Spleen (tissue), 7 donors: ENCODE measurements around the gene RS1.

Experiments
- POLR2A ChIP-seq, 3 donors: fragments of 450-650 bp; IDR thresholded peaks; one replicate each; pipeline ENCODE4 v1.5.1; 2017; ENCODE audit warnings: antibody characterized with exemption in 3 of 3, mild to moderate bottlenecking in 1 of 3
- POLR2AphosphoS5 ChIP-seq, 3 donors: sonication (generic); formaldehyde crosslinking; IDR thresholded peaks; one replicate each; pipeline ENCODE4 v1.5.1; 2017; ENCODE audit warnings: antibody characterized with exemption in 3 of 3
- TF ChIP-seq, protein P1 (sequence below), 11 experiments: fragments of 200-600 bp in 7 of 11; fragments of 450-650 bp in 4 of 11; sonication (generic) in 4 of 11; IDR thresholded peaks in 8 of 11; conservative IDR thresholded peaks in 3 of 11; 1 replicate in 7 of 11; 2 replicates in 4 of 11; pipeline versions ENCODE4 v1.4.0 to v1.8.0; 2016 to 2021; ENCODE audit warnings: antibody characterized with exemption in 11 of 11, inconsistent platforms in 4 of 11, mild to moderate bottlenecking in 1 of 11
- donor health status: DM: no; HTN: no; CAD: no; lungs with moderate emphysema.
- donor health status: DM: no; HTN: no; CAD: no.
- donor health status: DM: no; HTN: no; CAD: no.

DNA sequence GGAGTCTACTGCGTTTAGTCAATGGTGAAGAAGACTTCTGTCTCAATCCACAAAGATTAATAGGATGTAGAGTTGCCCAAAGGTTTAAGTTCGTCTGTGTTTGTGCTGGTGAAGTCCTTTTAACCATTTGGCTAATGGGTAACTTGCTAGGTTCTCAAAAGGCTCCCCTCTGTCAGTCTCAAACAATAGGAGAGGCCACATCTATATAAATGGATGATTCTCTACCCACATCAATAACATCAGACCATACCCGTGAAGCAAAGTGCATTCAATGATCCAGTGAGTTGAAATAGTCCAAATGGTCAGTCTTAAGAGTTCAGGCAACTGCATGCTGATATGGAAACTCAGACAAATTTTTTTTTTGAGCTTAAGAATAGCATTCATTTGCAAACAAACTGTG, 28.1 kb downstream of the RS1 start:
- TF ChIP-seq, protein P1, sequence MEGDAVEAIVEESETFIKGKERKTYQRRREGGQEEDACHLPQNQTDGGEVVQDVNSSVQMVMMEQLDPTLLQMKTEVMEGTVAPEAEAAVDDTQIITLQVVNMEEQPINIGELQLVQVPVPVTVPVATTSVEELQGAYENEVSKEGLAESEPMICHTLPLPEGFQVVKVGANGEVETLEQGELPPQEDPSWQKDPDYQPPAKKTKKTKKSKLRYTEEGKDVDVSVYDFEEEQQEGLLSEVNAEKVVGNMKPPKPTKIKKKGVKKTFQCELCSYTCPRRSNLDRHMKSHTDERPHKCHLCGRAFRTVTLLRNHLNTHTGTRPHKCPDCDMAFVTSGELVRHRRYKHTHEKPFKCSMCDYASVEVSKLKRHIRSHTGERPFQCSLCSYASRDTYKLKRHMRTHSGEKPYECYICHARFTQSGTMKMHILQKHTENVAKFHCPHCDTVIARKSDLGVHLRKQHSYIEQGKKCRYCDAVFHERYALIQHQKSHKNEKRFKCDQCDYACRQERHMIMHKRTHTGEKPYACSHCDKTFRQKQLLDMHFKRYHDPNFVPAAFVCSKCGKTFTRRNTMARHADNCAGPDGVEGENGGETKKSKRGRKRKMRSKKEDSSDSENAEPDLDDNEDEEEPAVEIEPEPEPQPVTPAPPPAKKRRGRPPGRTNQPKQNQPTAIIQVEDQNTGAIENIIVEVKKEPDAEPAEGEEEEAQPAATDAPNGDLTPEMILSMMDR (IDR thresholded peaks at IDR 0.05 in 8 of 11, conservative IDR thresholded peaks at IDR 0.05 in 3 of 11) = no peak
- no peak for TF ChIP-seq POLR2AphosphoS5 (IDR thresholded peaks at IDR 0.05)
- no peak for TF ChIP-seq POLR2A (IDR thresholded peaks at IDR 0.05)
